ENCODE data around the gene FOXP2.
A peak's percentile ranks its signal among the peaks of the same experiment; 100 is the strongest.

Gene FOXP2

DNA sequence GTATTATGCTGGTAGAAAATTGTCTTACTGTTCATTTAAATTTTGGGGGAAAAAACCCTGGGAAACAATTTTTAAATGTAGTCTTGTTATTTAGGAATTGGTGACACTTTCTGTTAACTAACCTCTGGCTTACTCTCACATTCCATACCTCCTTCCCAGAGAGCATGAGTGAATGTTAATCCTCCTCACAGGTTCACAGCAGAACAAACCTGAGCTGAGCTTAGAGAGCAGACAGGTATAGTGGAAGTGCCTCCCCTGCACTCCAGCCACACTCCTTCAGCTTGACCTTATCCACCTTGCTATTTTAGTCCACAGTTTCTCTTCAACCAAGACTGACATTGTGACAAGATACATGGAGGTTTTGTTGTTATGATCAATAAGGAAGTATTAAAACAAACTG is 235.9 kb downstream of the FOXP2 start:
- no peak for FAIRE-seq
- no peak for DNase-seq (ENCODE audit: low spot score)

DNA sequence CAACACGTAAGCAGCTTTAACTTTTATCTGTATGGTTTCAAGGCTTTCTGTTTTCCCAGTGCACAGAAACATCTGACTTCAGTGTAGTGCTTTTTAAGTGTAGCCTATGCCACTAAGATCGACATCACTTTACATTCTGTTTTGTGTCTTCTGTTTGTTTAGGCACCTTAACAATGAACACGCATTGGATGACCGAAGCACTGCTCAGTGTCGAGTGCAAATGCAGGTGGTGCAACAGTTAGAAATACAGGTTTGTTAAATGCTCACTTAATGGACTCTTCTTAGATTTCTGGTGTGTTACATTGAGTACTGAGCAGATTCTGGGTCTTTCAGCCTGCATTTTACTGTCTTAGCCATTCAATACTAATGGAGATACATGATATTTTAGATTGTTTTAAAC is 237.4 kb downstream of the FOXP2 start:
- FAIRE-seq, result no peak
- no peak for DNase-seq (ENCODE audit: low spot score)

DNA sequence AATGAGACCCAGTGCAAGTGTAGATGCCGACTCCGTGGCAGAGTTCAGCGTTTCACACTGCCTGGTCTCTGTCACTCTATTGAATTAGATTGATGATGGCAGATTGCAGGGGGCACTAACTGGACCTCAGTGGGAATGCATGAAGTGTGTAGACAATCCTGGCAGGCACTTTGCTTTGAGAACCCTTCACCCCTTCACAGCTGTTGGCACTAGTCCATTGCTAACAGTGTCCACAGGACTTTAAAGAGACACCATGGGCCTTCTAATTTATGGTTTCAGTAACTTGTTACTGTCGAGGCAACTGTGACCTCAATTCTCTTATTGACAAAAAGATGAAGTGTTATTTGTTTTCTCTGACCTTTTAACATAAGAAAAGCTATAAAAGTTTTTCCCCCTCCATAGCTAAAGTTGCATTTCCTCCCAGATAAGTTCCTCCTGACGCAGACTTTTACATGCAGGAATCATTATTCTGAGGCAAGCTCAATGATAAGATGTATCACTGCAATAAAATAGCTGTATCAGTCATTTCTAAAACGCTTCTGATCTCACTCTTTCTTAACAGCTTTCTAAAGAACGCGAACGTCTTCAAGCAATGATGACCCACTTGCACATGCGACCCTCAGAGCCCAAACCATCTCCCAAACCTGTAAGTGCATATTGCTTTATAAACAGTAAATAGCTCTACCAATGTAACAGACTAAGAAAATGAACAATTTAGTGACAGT is 238.9 kb downstream of the FOXP2 start:
- FAIRE-seq, result no peak
- no peak for DNase-seq (ENCODE audit: low spot score)

DNA sequence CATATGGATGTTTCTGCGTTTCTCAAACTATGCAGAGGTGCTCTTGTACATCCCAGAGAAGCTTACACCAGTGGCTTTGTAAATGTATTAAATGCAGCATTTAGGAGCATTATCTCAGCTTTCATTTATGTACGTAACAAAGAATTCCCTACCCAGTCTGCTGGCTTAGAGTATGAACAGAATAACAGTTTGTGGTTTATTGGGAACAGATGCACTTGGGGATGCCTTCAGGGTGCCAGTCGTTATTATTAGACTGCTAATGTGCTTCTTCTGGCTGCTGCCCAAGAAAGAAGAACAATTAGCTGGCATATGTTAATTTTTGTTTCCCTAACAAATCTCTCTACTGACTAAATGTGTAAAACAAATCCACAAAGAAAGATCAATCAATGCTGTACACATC is 241.9 kb downstream of the FOXP2 start:
- FAIRE-seq, result no peak
- no peak for DNase-seq (ENCODE audit: low spot score)

DNA sequence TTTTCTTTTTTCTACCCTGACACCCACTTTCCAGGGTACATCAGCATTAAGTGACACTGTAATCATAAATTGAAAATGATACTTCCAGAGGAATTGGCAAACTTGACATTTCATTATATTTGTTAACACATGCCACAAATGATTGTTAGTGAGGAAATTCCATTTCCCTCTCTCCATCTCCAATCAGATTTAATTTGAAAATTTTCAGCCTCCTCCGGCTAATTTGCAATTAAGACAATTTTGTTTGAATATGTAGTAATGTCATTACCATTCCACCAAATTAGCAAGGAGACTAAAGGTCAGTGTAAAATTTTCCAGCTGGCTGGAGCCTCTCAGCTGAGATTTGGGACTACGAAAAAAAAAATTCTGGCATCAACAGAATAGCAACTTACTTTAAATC is 242.7 kb downstream of the FOXP2 start:
- no peak for FAIRE-seq
- no peak for DNase-seq (ENCODE audit: low spot score)

DNA sequence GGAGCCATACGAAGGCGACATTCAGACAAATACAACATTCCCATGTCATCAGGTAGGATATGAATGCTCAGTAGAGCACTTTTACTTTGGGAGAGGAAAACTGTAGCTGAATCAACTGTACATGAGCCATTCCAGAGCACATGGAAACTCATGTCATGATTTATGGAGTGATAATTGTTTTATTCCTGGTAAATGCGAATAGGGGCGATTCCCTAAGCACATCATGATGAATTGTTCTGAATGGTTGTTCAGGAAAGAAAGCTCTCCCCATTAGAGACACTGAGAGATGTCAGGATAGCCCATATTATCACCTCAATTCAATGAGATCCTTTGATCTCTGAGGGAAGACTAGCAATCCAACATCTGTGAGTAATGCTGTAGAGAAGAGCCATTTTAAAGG is 243.6 kb downstream of the FOXP2 start:
- no peak for DNase-seq (ENCODE audit: low spot score)
- FAIRE-seq, result no peak

DNA sequence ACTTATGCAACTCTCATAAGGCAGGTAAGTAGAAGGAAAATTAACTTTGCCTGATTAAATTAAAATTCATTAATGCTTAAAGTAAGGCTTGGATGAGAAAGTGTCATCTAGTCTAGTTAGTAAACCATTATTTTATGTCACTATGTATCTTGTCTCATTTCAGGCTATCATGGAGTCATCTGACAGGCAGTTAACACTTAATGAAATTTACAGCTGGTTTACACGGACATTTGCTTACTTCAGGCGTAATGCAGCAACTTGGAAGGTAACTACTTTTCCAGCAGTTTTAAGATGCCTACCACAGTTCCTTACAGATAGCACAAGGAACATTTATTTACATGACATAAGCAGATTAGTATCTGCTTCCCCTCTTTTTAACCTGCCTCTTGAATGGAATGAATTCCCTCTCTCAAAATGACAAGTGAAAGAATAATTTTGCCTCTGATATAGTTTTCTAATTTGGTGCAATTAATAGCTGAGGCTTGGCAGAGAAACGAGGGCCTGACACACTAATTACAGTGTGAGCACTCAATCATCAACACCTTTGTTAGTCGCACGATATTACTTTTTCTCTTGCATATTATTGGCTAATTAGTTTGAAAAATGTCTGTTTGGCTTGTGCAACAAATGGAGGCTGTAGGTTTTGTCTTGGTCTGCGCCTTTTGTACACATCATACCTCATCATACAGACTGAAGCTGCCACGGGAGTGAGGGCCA is 245.0 kb downstream of the FOXP2 start:
- FAIRE-seq (no peak), DNase-seq (ENCODE audit: low spot score) (no peak)

DNA sequence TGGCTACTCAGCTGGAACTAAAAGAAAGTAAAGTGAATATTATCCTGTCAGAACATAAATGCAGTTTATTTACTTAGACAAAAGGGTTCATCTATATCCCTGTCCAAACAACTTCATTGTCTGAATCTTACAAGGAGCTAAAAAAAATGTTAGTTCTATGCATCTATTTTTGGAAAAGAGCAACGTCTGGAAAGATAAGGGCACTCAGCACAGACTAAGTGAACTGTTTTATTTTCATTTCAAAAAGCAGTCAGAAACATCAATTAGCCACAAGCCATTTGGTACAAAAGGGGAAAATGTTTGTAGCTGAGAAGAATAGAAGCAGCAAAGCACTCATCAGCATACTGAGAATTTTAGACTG is 245.5 kb downstream of the FOXP2 start:
- DNase-seq (ENCODE audit: low spot score) (no peak), FAIRE-seq (no peak)

DNA sequence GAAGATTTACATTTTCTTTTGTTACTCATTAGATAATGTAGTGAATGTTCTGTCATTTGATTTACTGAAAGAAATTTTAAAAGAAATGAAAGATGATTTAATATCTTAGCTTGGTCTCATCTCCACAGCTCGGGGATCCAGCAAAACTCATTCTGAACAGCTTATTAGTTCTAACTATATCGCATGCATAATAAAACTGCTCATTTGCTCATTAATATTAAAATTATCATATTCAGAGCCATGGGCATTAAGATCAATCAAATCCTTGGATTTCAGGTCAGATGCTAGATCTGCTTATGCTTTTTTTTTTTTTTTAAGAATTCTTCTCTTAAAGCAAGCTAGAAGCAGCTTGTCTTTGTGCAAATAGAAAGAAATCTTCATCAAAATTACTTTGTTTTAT is 246.1 kb downstream of the FOXP2 start:
- FAIRE-seq, result peak; percentile 14

DNA sequence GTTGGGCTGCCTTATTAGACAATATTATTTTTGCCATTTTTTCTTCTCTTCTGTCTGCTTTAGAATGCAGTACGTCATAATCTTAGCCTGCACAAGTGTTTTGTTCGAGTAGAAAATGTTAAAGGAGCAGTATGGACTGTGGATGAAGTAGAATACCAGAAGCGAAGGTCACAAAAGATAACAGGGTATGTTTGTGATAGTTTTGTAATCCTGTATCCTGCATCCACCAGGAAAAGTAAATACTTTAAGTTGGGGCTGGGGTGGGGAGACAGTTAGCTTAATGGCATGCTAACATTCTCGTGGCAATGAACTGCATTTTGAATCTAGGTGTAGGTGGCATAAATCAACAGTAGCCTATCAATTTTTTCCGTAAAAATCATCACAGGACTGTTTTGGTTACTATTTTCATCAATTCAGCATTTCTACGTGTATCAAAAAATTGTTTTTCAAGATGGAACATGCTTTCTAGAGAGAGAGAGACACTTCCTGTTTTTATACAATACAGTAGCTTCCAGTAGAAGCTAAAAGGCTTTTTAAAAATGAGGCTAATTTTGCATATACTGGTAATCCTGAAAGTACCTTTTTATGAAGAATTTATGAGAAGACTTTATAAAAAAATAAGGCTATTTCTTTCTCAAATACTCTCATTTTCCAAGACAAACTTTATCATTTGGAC is 247.5 kb downstream of the FOXP2 start:
- FAIRE-seq, result no peak
- DNase-seq (ENCODE audit: low spot score), result no peak

More for the DNA sequence above, 246.1 kb downstream of the FOXP2 start:
- no peak for DNase-seq (ENCODE audit: low spot score)

DNA sequence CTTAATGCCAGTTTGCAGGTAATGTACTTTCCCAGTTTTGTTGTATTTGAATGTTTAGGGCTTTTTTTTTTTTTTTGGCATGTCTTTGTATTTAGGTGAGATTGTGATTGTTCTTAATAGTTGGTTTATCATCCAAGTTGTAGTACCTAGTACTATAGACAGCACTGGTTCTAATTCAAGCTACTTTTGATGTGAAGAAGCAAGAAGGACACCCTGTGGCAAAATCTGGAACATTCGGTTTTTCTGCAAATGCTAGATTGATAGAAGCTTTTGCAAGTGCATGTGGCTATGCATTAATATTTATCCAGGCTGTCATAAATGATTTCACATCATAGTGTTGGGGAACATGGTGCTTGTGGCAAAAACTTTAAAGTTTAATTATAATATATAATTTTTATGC is 248.9 kb downstream of the FOXP2 start:
- DNase-seq (ENCODE audit: low spot score), result peak; percentile 24

DNA sequence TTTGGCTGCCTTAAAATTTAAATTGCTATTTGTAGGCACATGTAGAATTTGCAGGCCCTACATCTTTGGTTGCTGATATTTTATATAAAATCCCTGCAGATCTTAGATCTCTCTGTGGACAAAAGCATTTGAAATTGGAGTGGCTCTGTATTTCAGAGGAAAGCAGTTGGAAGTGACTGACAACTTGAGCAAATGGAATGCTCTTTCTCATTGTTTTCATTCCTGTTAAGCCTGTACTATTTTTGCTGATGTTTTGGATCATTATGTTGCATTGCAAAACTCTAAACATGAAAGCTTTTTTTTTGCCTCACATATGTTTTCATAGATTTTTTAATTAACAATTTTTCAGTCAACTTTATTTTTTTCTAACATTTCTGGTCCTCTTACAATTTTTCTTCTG is 256.1 kb downstream of the FOXP2 start:
- FAIRE-seq (peak; percentile 31), DNase-seq (ENCODE audit: low spot score) (no peak)

More for the DNA sequence above, 248.9 kb downstream of the FOXP2 start:
- peak; percentile 57 for FAIRE-seq

DNA sequence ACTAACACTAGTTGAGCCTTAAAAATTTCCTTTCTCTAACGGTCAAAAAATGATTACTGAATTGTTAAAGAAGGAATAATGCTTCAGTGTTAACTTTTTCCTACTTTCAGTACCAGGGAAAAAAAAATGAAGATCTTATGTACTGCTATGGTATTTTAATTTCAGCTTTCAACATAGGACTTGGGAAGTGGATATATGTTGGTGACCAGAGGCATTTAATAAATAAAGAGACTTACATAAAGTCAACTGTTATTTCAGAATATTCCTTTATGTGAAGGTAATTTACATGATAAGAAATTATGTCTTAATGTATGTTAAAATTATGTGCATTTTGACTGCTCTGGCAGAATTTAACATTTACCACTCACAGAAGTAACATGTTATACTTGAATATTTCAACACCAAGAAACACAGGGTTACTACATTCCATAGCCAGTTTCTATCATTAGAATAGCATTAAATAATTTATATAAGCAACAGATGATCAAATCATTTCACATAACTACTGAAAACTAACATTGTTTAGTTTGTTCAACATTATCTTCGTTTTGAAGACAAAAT is 257.0 kb downstream of the FOXP2 start:
- DNase-seq (ENCODE audit: low spot score), result no peak
- FAIRE-seq, result no peak

DNA sequence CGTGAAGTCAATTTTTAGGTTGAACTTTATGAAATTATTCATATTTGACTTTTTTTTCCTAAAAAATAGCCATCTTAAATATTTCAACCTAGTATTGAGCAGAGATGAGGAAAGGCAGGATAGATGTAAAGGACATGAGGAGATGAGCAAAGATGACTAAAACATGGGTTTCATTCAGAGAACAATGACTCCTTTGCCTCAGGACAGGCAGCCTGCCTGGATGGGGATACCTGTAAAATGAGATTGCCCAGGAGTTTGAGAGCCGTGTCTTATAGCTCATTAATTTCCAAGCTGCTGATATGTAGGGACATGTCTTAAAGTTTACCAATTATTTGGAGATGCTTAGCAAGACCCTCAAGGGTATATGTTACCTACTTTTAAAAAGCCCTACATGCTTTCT is 263.5 kb downstream of the FOXP2 start:
- no peak for FAIRE-seq

DNA sequence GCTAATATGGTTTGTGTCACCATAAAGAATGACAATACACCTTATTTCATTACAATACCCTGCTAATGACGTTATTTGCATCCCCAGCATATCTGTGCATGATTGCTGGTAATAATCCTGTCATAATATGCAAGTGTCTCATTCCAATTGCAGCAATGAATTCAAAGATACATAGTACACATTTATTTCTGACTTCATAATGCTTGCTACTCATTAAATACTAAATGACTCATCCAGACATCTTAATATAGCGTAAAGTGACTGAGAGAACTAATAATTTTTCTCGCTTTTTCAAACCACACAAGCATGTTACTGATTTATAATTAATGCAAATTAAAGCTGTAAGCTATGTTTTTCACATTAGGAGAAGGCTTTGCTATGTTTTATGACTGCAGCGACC is 272.6 kb downstream of the FOXP2 start:
- DNase-seq (ENCODE audit: low spot score) (no peak), FAIRE-seq (no peak)

More for the DNA sequence above, 263.5 kb downstream of the FOXP2 start:
- DNase-seq (ENCODE audit: low spot score), result no peak

DNA sequence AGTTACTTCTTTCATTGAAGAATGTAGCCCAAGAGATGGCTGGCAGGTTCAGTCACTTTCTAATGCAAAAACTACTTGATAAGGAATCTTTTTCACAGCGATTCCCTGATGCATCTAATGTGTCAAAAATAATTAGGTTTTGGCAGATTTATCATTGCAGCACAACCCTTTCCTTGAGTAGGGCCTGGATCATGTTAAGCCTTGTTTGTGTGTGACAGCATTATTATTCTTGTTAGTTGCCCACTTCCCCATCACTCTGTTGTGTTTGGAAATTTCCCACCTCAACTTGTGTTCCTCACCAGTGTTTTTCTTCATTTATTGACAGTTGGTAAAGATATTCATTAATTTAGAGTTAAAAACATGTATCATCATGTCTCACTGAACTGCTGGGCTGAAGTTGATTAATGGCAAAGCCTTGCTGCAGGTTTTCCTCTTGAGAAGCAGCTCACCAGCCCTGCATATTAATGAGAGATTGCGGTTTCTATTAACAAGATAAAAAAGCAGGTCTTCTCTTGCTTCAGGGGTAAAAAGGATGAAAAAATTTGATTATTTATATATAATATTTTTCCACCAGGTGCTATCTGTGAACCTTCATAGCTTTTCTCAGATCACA is 273.9 kb downstream of the FOXP2 start:
- DNase-seq (ENCODE audit: low spot score), result no peak
- FAIRE-seq, result no peak

DNA sequence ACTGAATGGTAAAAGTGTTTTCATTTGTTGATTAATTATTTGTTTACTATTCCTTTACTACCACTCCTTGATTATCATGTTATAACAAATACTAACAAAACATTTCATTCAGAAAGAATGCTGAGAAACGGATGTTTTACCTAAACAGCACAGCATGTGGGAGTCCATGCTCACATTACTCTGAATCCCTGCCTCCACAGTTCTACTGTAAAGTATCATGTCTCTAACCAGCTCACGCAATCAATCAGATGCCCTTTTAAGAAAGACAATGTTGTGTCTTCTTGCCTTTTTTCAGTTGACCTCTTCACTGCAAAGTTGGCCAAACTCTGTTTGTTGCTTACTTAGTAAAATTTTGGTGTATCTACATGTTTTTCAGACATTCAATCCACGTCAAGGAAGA is 274.8 kb downstream of the FOXP2 start:
- DNase-seq (ENCODE audit: low spot score) (no peak), FAIRE-seq (no peak)

DNA sequence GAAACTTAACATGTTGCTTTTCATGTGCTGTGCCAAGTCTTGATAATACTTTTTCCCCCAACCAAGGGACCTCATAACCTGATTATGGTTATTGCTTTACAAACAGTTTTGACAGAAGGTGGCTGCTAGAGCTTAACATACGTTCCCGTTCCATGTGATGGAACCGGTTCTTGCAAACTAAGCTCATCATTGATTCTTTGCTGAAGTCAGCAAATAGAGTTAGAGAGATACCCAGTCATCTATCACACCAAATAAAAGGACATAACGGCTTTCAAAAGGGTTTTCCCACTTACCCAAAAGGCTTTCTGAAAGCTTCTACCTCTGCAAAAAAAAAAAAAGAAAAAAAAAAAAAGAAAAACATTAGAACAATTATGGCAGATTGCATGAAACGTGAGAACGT is 277.0 kb downstream of the FOXP2 start:
- DNase-seq (ENCODE audit: low spot score) (no peak), FAIRE-seq (no peak)

DNA sequence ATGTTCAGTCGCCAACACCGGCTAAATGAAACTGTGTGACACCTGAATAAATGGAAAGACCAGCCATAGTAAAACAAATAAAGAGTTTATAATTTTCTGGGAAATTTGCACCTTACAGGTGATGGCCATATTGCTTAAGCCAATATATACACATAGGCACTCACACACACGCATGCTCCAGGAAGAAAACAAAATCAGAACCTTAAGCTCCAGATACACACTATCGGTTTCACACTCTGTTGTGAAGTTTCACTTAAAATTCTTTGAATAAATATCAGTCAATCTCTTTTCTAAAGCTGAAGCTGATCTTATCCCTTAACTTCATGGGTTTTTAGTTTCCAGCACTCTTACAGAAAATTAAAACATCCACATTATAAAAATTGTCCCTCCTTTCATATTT is 280.6 kb downstream of the FOXP2 start:
- DNase-seq (ENCODE audit: low spot score) (no peak), FAIRE-seq (no peak)

DNA sequence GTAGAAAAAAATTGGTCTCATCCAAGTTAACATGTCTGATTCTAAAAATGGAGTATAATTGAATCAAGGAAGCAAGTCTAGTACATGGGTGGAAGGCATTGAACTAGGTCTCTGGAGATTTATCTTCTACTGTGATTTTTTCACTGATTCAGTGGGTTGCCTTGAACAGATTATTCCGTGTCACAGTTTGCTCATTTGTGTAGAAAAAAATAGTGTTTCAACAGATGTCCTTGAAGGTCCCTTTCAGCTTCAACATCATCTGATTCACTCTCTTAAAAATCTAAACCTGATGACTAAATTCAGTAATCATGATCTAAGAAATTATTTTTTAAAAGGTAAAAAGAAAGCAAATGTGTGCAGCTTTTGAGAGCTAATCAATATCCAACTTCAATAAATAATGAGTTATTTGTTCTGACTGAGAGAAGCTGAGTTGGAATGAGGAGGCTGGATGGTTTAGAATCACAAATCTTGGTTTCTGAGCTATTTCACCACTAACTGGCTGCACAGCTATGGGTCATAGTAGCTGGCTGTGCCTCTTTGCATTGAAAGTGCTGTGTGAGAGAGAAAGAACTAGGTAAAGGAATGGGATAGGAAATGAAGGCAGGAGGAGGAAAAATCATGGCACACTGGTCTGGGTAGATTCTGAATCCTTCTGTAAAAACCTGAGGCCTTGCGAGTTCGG is 285.8 kb downstream of the FOXP2 start:
- no peak for FAIRE-seq
- DNase-seq (ENCODE audit: low spot score), result no peak

DNA sequence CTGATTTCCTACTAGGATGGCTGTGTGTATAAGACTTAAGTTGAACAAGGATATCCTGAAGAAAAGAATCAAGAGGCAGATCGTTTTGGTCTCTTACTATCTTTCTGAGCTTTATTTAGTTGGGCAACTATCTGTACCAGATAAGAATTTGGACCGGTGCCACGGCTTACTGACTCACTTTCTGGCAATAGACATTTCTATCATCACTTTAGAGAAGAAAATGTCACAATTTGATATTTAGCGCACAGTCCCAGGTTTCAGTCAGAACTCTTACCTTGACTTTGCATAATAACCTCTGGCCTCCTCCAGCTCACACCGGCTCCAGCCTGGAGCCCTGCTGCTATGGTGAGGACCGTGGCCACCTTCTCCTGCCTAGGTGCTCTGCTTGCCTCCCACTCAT is 289.1 kb downstream of the FOXP2 start:
- DNase-seq (ENCODE audit: low spot score) (peak; percentile 14), FAIRE-seq (no peak)
